ES-I3 (cell line): ENCODE measurements around the gene PPM1F.
"Not testable (repeated sequence)": the region's sequence is repeated elsewhere in the genome, so short reads cannot be mapped to it uniquely, and the experiment has no call there.

Experiments
- H3K36me3 ChIP-seq: 2 replicates; pipeline ENCODE4 v1.6.1; 2013; ENCODE audit warnings: mild to moderate bottlenecking, low read length, control low read depth, moderate library complexity; ENCODE audit not compliant: insufficient read depth
- H3K4me1 ChIP-seq: 2 replicates; pipeline ENCODE4 v1.6.1; 2013; ENCODE audit warnings: mild to moderate bottlenecking, control low read depth, low read length; ENCODE audit not compliant: insufficient read depth
- H3K9ac ChIP-seq: 2 replicates; pipeline ENCODE4 v1.6.1; 2013; ENCODE audit warnings: low read depth, mild to moderate bottlenecking, low read length, moderate library complexity
- H3K9me3 ChIP-seq: 2 replicates; pipeline ENCODE4 v1.6.1; 2013; ENCODE audit warnings: mild to moderate bottlenecking, low read length, moderate library complexity; ENCODE audit not compliant: control insufficient read depth, insufficient read depth

The PPM1F gene

GRCh38 chr22:21920341-21921183, 32.1 kb downstream of the PPM1F start:
- H3K9me3 ChIP-seq: no peaks in the 10 kb centered on the region
- H3K9ac ChIP-seq: no peak overlapping the region
- peaks cover 28% of the 10 kb centered on the region for H3K4me1 ChIP-seq
- H3K36me3 ChIP-seq: no peaks in the 10 kb centered on the region

- Histone ChIP-seq H3K4me1 (peaks cover 23% of the 10 kb centered on the region), H3K9ac (no peak overlapping the region), H3K36me3 (no peaks in the 10 kb centered on the region), H3K9me3 (no peaks in the 10 kb centered on the region)
These were observed 32.9 kb downstream of the PPM1F start for GRCh38 chr22:21919526-21920307.

GRCh38 chr22:21918466-21919185, 34.0 kb downstream of the PPM1F start:
- Histone ChIP-seq H3K9me3 (no peaks in the 10 kb centered on the region), H3K36me3 (no peaks in the 10 kb centered on the region), H3K4me1 (peaks cover 23% of the 10 kb centered on the region), H3K9ac (no peak overlapping the region)

- peaks cover 23% of the 10 kb centered on the region for H3K4me1 ChIP-seq
- no peak overlapping the region for H3K9ac ChIP-seq
- no peaks in the 10 kb centered on the region for H3K9me3 ChIP-seq
- H3K36me3 ChIP-seq: no peaks in the 10 kb centered on the region
These were observed 34.7 kb downstream of the PPM1F start for GRCh38 chr22:21917959-21918261.

- Histone ChIP-seq H3K4me1 (peaks cover 23% of the 10 kb centered on the region), H3K36me3 (no peaks in the 10 kb centered on the region), H3K9me3 (no peaks in the 10 kb centered on the region), H3K9ac (no peak overlapping the region)
These were observed 35.3 kb downstream of the PPM1F start for GRCh38 chr22:21917181-21917958.

- H3K9me3 ChIP-seq: no peaks in the 10 kb centered on the region
- H3K9ac ChIP-seq: no peak overlapping the region
- H3K4me1 ChIP-seq: peaks cover 15% of the 10 kb centered on the region; the same call in 1 of the 2 replicates
- H3K36me3 ChIP-seq: no peaks in the 10 kb centered on the region
These were observed 36.2 kb downstream of the PPM1F start for GRCh38 chr22:21916309-21916918.

- Histone ChIP-seq H3K36me3 (no peaks in the 10 kb centered on the region), H3K9ac (no peak overlapping the region), H3K4me1 (peaks cover 9% of the 10 kb centered on the region; the same call in 1 of the 2 replicates), H3K9me3 (no peaks in the 10 kb centered on the region)
These were observed 36.9 kb downstream of the PPM1F start for GRCh38 chr22:21915624-21916308.

- H3K36me3 ChIP-seq, H3K4me1 ChIP-seq, H3K9ac ChIP-seq, H3K9me3 ChIP-seq: not testable (repeated sequence)
These were observed 38.5 kb downstream of the PPM1F start for GRCh38 chr22:21914033-21914642.

- not testable (repeated sequence) for H3K9me3 ChIP-seq, H3K9ac ChIP-seq, H3K36me3 ChIP-seq, H3K4me1 ChIP-seq
These were observed 42.3 kb downstream of the PPM1F start for GRCh38 chr22:21910367-21910766.

- no peak overlapping the region for H3K9ac ChIP-seq
- H3K9me3 ChIP-seq: no peaks in the 10 kb centered on the region
- no peaks in the 10 kb centered on the region for H3K4me1 ChIP-seq
- no peaks in the 10 kb centered on the region for H3K36me3 ChIP-seq
These were observed 42.8 kb downstream of the PPM1F start for GRCh38 chr22:21909871-21910270.

GRCh38 chr22:21907638-21908522, 44.8 kb downstream of the PPM1F start:
- H3K4me1 ChIP-seq: no peaks in the 10 kb centered on the region
- H3K9me3 ChIP-seq: no peaks in the 10 kb centered on the region
- no peak overlapping the region for H3K9ac ChIP-seq
- H3K36me3 ChIP-seq: no peaks in the 10 kb centered on the region

- H3K9ac ChIP-seq, H3K9me3 ChIP-seq, H3K36me3 ChIP-seq, H3K4me1 ChIP-seq: not testable (repeated sequence)
These were observed 47.4 kb downstream of the PPM1F start for GRCh38 chr22:21905234-21905633.
